ES-I3 (cell line): ENCODE results near the gene OR6C65.
A peak's percentile ranks its signal among the peaks of the same experiment; 100 is the strongest.
"Not testable (repeated sequence)": the region's sequence is repeated elsewhere in the genome, so short reads cannot be mapped to it uniquely, and the experiment has no call there.

Experiments
- H3K36me3 ChIP-seq: 2 replicates; pipeline ENCODE4 v1.6.1; 2013; ENCODE audit warnings: mild to moderate bottlenecking, low read length, control low read depth, moderate library complexity; ENCODE audit not compliant: insufficient read depth
- H3K4me1 ChIP-seq: 2 replicates; pipeline ENCODE4 v1.6.1; 2013; ENCODE audit warnings: mild to moderate bottlenecking, control low read depth, low read length; ENCODE audit not compliant: insufficient read depth
- H3K9ac ChIP-seq: 2 replicates; pipeline ENCODE4 v1.6.1; 2013; ENCODE audit warnings: low read depth, mild to moderate bottlenecking, low read length, moderate library complexity
- H3K9me3 ChIP-seq: 2 replicates; pipeline ENCODE4 v1.6.1; 2013; ENCODE audit warnings: mild to moderate bottlenecking, low read length, moderate library complexity; ENCODE audit not compliant: control insufficient read depth, insufficient read depth

The OR6C65 gene

DNA sequence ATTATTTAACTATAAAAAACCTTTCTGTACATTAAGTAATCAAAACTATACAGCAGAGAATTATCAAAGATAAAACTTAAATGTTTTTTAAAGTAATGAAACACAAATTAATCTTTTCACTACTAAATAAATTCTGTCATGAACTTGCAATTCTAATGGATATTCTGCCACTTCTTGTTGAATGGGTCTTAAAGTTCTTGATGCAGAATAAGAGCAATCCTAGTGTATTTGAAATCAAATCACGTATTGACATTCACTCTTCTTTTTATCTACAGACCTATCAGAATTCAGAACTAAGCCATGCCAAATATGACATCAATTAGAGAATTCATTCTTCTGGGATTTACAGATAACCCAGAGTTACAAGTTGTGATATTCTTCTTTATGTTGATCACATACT, at the start of gene OR6C65:
Gene OR6C65, plus strand, starts transcription at position 301 of the 400 bp plus-strand sequence. Its CDS starts 0 bp downstream, at position 301.
- Histone ChIP-seq H3K4me1 (no peaks in the 10 kb centered on the region), H3K36me3 (no peaks in the 10 kb centered on the region), H3K9me3 (no peaks in the 10 kb centered on the region), H3K9ac (no peak within 1 kb of the TSS)

DNA sequence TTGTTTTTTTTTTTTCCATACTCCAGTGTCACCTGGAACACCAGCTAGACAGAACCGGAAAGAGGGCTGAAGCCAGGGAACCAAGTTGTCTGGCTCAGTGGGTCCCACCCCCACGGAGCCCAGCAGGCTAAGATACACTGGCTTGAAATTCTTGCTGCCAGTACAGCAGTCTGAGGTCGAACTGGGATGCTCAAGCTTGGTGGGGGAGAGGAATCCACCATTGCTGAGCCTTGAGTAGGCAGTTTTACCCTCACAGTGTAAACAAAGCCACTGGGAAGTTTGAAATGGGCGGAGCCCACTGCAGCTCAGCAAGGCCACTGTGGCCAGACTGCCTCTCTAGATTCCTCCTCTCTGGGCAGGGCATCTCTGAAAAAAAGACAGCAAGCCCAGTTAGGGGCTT, 45.0 kb upstream of the OR6C65 start:
- H3K9me3 ChIP-seq, H3K4me1 ChIP-seq, H3K36me3 ChIP-seq, H3K9ac ChIP-seq: not testable (repeated sequence)

GRCh38 chr12:55362675-55363074, 37.7 kb upstream of the OR6C65 start, which contains the start of gene OR6C75:
OR6C75 (plus strand) TSS chr12:55362975; CDS start chr12:55365111, 2,136 bp downstream.
- Histone ChIP-seq H3K4me1 (no peaks in the 10 kb centered on the region), H3K9ac (no peak within 1 kb of the TSS), H3K9me3 (no peaks in the 10 kb centered on the region), H3K36me3 (no peaks in the 10 kb centered on the region)

- H3K9ac ChIP-seq, result no peak overlapping the region
- H3K4me1 ChIP-seq, result no peaks in the 10 kb centered on the region
- H3K9me3 ChIP-seq, result no peaks in the 10 kb centered on the region
- H3K36me3 ChIP-seq, result no peaks in the 10 kb centered on the region
Measured at GRCh38 chr12:55365086-55365485, 35.2 kb upstream of the OR6C65 start.

GRCh38 chr12:55372521-55372920, 27.8 kb upstream of the OR6C65 start:
- H3K9me3 ChIP-seq, result no peaks in the 10 kb centered on the region

DNA sequence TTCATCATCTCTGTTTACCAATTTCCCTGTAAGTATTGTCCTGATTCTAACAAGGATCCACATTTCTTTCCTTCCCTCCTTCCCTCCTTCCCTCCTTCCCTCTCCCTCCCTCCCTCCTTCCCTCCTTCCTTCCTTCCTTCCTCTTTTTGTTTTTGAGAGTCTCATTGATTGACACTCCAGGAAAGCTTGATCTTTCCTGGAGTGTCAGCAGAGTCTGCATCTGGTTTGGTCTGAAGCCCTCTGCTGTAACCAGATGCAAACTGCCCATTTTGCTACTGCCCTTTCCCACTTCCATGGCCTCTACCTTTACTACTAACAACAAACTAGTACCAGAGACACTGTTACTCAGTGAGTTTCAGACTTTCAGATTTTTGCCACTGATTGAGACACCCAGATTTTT, 14.4 kb upstream of the OR6C65 start:
- H3K36me3 ChIP-seq, result no peaks in the 10 kb centered on the region
- H3K9ac ChIP-seq, result no peak overlapping the region
- no peaks in the 10 kb centered on the region for H3K9me3 ChIP-seq
- peaks cover 9% of the 10 kb centered on the region; the same call in 1 of the 2 replicates for H3K4me1 ChIP-seq

More at GRCh38 chr12:55372521-55372920, 27.8 kb upstream of the OR6C65 start:
- H3K36me3 ChIP-seq, result no peaks in the 10 kb centered on the region
- H3K9ac ChIP-seq, result no peak overlapping the region
- H3K4me1 ChIP-seq, result no peaks in the 10 kb centered on the region

DNA sequence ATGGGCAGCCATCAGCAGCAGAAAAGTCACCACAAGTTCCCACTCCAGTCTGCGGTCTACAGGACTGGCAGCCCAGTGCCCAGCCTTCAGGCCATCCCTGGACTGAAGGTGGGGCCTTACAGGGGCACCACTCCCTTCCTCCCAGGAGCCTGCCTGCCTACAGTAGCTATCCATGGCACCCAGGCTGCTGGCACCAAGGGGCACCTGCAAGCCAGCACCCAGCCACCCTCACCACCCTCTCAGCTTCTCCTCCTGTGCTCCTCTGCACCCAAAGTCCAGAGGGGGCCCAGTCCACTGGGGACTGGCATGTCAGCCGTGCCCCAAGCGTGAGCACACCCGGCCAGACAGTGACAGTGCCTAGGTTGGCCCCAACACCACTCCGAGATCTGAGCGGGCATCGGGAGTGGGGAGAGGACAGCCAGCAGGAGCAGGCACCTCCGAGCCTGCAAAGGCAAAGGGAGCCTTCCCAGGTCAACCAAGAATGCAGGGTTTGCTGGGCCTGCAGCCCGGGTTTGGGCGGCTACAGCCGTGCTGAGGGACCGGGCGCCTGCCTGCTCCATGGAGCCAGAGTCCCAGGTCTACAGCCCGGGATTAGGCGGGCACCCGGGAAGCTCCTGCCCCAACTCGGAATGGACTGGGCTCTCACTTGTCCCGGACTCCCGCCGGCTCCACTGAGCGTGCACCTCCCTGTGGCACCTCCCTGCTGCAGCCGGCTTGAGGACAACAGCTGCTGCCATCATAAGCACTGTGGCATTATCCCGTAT, 8.1 kb upstream of the OR6C65 start:
- Histone ChIP-seq H3K4me1 (no peaks in the 10 kb centered on the region), H3K36me3 (no peaks in the 10 kb centered on the region), H3K9me3 (no peaks in the 10 kb centered on the region), H3K9ac (no peak overlapping the region)

DNA sequence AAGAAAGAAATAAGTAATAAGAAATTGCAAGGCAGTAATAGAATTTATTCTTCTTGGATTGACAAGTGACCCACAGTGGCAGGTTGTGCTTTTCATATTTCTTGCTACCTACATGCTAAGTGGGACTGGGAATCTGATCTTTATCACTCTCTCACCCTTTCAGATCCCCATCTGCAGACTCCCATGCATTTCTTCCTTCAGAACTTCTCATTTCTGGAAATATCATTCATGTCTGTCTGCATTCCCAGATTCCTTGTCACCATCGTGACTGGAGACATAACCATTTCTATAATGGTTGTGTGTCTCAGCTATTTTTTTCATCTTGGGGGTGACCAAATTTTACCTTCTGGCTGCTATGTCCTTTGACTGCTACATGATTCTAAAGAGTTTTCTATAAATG, 4.0 kb upstream of the OR6C65 start:
- no peaks in the 10 kb centered on the region for H3K9me3 ChIP-seq
- no peaks in the 10 kb centered on the region for H3K4me1 ChIP-seq
- H3K9ac ChIP-seq, result no peak overlapping the region
- no peaks in the 10 kb centered on the region for H3K36me3 ChIP-seq

GRCh38 chr12:55407866-55408265, 7.5 kb downstream of the OR6C65 start:
- H3K9me3 ChIP-seq, result no peaks in the 10 kb centered on the region
- no peak overlapping the region for H3K9ac ChIP-seq
- no peaks in the 10 kb centered on the region for H3K4me1 ChIP-seq
- H3K36me3 ChIP-seq, result no peaks in the 10 kb centered on the region

DNA sequence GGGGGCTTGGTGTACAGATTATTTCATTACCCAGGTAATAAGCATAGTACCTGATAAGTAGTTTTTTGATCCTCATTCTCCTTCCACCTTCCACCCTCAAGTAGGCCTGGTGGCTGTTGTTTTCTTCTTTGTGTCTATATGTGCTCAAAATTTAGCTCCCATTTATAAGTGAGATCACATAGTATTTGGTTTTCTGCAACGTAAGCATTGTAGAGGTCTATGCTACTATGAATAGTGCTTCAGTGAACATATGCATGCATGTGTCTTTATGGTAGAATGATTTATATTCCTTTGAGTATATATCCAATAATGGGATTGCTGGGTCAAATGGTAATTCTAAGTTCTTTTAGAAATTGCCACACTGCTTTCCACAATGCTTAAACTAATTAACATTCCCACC, 8.8 kb downstream of the OR6C65 start:
- H3K9ac ChIP-seq, H3K36me3 ChIP-seq, H3K9me3 ChIP-seq, H3K4me1 ChIP-seq: not testable (repeated sequence)

DNA sequence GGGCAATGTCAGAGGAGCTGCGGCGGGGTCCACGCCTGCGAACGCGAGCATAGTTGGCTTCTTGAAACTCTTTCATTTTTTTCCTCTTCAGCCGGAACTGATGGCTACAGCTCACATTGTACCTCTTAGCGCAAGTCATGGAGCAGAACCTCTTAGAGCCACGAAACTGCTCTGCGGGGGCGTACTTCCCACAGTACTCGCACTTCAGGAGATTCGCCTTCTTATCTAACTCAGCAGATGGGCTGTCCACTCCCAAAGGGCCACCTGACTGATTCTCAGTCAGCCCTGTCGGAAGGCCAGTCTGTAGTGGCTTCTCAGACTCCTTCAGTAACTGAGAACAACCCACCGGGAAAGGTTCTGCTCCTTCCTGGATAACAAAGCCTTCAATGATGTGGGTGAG, 11.8 kb downstream of the OR6C65 start:
- not testable (repeated sequence) for H3K9me3 ChIP-seq, H3K36me3 ChIP-seq, H3K4me1 ChIP-seq, H3K9ac ChIP-seq

DNA sequence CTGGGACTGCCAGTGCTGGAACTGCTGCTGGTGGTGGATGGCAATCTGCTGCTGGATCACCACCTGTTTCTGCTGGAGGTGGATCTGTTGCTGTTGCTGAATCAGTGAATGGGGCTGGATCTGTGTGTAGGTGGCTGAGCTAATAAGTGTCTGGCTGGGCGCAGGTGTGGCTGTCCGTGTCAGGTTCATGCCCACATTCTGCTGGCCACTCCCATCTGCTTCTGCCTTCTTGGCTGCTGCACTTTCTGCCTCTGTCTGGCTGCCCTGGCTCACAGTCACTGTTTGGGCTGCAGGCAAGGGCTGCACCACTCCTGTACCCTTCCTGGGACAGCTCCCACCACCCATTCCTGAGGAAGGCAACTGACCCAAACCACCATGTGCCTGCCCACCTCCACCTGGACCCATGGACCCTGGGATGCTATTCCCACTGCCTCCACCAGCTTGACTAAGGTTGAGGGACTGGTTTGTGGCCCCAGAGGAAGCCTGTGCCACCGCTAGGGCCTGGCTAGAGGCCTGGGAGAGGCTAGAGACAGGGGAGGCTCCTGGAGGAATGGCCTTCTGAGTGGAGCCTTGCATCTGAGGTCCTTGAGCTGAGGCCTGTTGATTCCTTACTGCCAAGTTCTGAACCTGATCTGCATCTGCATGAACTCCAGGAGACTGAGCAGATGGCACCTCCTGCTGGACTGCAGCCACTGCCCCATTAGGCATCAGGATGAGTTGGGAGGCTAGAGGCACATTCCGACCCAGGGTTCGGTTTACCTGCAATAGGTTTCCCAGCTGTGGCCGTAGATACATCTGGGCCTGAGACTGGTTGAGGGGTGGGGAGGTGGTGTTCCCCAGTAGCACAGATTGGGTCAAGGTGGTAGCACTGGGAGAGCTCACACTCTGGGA, 13.4 kb downstream of the OR6C65 start:
- not testable (repeated sequence) for H3K36me3 ChIP-seq, H3K4me1 ChIP-seq, H3K9me3 ChIP-seq, H3K9ac ChIP-seq

DNA sequence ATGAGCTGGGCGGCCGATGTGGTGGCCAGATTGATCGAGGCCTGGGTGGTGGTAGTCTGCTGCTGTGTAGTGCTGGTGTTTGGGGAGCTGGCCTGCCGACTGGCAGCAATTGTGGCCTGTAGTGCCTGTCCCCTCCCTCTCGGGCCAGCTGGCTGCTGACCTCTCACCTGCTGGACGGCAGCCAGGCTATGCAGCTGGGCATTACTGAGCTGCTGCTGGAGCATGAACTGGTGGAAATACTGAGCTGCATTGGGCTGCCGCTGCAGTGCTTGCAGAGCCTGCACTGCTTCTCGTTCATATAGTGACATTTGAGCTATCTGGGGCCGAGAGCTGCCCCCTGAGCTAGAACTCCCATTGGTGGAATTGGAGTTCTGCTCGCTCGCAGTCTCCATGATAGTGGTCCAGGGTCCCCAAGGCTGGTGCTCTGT, 14.1 kb downstream of the OR6C65 start:
- H3K4me1 ChIP-seq, H3K36me3 ChIP-seq: not testable (repeated sequence)

DNA sequence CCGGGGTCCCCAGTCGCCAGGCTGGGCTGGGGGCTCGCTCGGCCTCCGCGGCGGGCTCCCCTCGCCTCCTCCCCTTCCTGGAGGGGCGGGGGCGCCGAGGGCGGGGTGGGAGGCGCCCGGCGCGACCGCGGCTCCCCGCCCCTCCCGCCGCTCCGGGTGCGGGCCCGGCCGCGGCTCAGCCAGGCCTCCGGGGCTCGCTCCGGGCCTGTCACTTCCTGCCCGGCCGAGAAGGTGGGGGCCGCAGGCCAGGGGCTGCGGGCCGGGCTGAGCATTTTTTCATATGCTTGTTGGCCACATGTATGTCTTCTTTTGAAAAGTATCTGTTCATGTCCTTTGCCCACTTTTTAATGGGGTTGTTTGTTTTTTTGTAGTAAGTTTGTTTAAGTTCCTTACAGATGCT, 14.6 kb downstream of the OR6C65 start:
- H3K36me3 ChIP-seq, H3K4me1 ChIP-seq, H3K9me3 ChIP-seq: not testable (repeated sequence)
- H3K9ac ChIP-seq, result peak overlapping the region; percentile 4; the same call in 1 of the 2 replicates

More for the DNA sequence above, 14.1 kb downstream of the OR6C65 start:
- H3K9ac ChIP-seq, H3K9me3 ChIP-seq: not testable (repeated sequence)

DNA sequence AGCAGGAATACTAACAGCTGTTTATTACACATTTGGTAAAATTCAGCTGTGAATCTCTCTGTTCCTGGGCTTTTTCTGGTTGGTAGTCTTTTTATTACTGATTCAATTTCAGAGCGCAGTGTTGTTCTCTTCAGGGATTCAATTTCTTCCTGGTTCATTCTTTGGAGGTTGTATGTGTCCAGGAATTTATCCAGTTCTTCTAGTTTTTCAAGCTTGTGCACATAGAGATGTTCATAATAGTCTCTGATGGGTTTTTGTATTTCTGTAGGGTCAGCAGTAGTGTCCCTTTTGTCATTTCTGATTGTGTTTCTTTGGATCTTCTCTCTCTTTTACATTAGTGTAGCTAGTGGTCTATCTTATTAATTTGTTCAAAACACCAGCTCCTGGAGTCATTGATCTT, 16.6 kb downstream of the OR6C65 start:
- H3K9me3 ChIP-seq, result no peaks in the 10 kb centered on the region
- H3K4me1 ChIP-seq, result no peaks in the 10 kb centered on the region
- no peaks in the 10 kb centered on the region for H3K36me3 ChIP-seq
- no peak overlapping the region for H3K9ac ChIP-seq
